ENCODE results near the gene CDH13.

Gene CDH13

GRCh38 chr16:82639263-82639662 lies 12.5 kb downstream of the CDH13 start:
- 0 out of 2 replicates have a peak, but pooled peaks cover 8% of the 10 kb centered on the region for H3K4me1 ChIP-seq (ENCODE audit: low read length)
- no peaks in the 10 kb centered on the region for H3F3A ChIP-seq (ENCODE audit: insufficient read depth, low read length)
- H3K36me3 ChIP-seq (replicated peaks; ENCODE audit: insufficient read depth, low read length): no peaks in the 10 kb centered on the region
- H3K79me2 ChIP-seq (ENCODE audit: low read length): no peaks in the 10 kb centered on the region
- H3K4me3 ChIP-seq (ENCODE audit: low read length): no peak overlapping the region
- H3K9me3 ChIP-seq (replicated peaks; ENCODE audit: insufficient read depth, low read length): no peaks in the 10 kb centered on the region
- H2AFZ ChIP-seq (ENCODE audit: low read length): no peak overlapping the region
- no peaks in the 10 kb centered on the region for H3K9me2 ChIP-seq (replicated peaks; ENCODE audit: insufficient read depth, low read length)
- DNase-seq: no peak
- no peaks in the 10 kb centered on the region for H3K27me3 ChIP-seq (replicated peaks; ENCODE audit: insufficient read depth, low read length)
- H3K4me2 ChIP-seq (ENCODE audit: low read depth, low read length): no peak overlapping the region
- no peaks in the 10 kb centered on the region for H4K20me1 ChIP-seq (ENCODE audit: insufficient read depth, low read length)
- H3K9ac ChIP-seq (ENCODE audit: low read length): no peak overlapping the region
- TF ChIP-seq CTCF (IDR thresholded peaks at IDR 0.05; ENCODE audit: low read length) (no peak), EZH2phosphoT487 (IDR thresholded peaks at IDR 0.05; ENCODE audit: low read length) (no peak), EZH2 (optimal IDR thresholded peaks at IDR 0.05; ENCODE audit: low read depth, low read length) (no peak)
- H3K27ac ChIP-seq (ENCODE audit: low read length): no peak overlapping the region

- H3K4me2 ChIP-seq (ENCODE audit: low read depth, low read length): no peak overlapping the region
- no peaks in the 10 kb centered on the region for H3F3A ChIP-seq (ENCODE audit: insufficient read depth, low read length)
- no peak overlapping the region for H3K9ac ChIP-seq (ENCODE audit: low read length)
- no peak overlapping the region for H3K27ac ChIP-seq (ENCODE audit: low read length)
- DNase-seq: peak; percentile 30
- H3K4me3 ChIP-seq (ENCODE audit: low read length): no peak overlapping the region
- H3K9me2 ChIP-seq (replicated peaks; ENCODE audit: insufficient read depth, low read length): no peaks in the 10 kb centered on the region
- H3K79me2 ChIP-seq (ENCODE audit: low read length): no peaks in the 10 kb centered on the region
- H3K4me1 ChIP-seq (ENCODE audit: low read length): 0 out of 2 replicates have a peak, but pooled peaks cover 8% of the 10 kb centered on the region
- no peak overlapping the region for H2AFZ ChIP-seq (ENCODE audit: low read length)
- no peaks in the 10 kb centered on the region for H3K27me3 ChIP-seq (replicated peaks; ENCODE audit: insufficient read depth, low read length)
- H4K20me1 ChIP-seq (ENCODE audit: insufficient read depth, low read length): no peaks in the 10 kb centered on the region
- TF ChIP-seq CTCF (IDR thresholded peaks at IDR 0.05; ENCODE audit: low read length) (peak; percentile 64), EZH2phosphoT487 (IDR thresholded peaks at IDR 0.05; ENCODE audit: low read length) (no peak), EZH2 (optimal IDR thresholded peaks at IDR 0.05; ENCODE audit: low read depth, low read length) (no peak)
- H3K9me3 ChIP-seq (replicated peaks; ENCODE audit: insufficient read depth, low read length): no peaks in the 10 kb centered on the region
- H3K36me3 ChIP-seq (replicated peaks; ENCODE audit: insufficient read depth, low read length): no peaks in the 10 kb centered on the region
These were observed 13.0 kb downstream of the CDH13 start for GRCh38 chr16:82639666-82640336.

- TF ChIP-seq CTCF (IDR thresholded peaks at IDR 0.05; ENCODE audit: low read length) (peak; percentile 28), EZH2 (optimal IDR thresholded peaks at IDR 0.05; ENCODE audit: low read depth, low read length) (no peak), EZH2phosphoT487 (IDR thresholded peaks at IDR 0.05; ENCODE audit: low read length) (no peak)
These were observed 14.7 kb downstream of the CDH13 start for GRCh38 chr16:82641336-82641984.

More at GRCh38 chr16:82641336-82641984, 14.7 kb downstream of the CDH13 start:
- Histone ChIP-seq H3K79me2 (ENCODE audit: low read length) (no peaks in the 10 kb centered on the region), H3K4me1 (ENCODE audit: low read length) (0 out of 2 replicates have a peak, but pooled peaks cover 8% of the 10 kb centered on the region), H3K9me2 (replicated peaks; ENCODE audit: insufficient read depth, low read length) (no peaks in the 10 kb centered on the region), H3K27ac (ENCODE audit: low read length) (no peak overlapping the region), H3K4me3 (ENCODE audit: low read length) (no peak overlapping the region), H2AFZ (ENCODE audit: low read length) (no peak overlapping the region), H3K9me3 (replicated peaks; ENCODE audit: insufficient read depth, low read length) (no peaks in the 10 kb centered on the region), H3K36me3 (replicated peaks; ENCODE audit: insufficient read depth, low read length) (no peaks in the 10 kb centered on the region), H3K4me2 (ENCODE audit: low read depth, low read length) (no peak overlapping the region), H4K20me1 (ENCODE audit: insufficient read depth, low read length) (no peaks in the 10 kb centered on the region), H3K27me3 (replicated peaks; ENCODE audit: insufficient read depth, low read length) (no peaks in the 10 kb centered on the region), H3F3A (ENCODE audit: insufficient read depth, low read length) (no peaks in the 10 kb centered on the region), H3K9ac (ENCODE audit: low read length) (no peak overlapping the region)
- peak; percentile 6 for DNase-seq
